GM23248 (cell line): ENCODE data around the gene IL17RC.

Source experiments
- EZH2 ChIP-seq: fragments of 200-600 bp; sonication (generic); IDR thresholded peaks from 2 replicates; pipeline ENCODE4 v1.6.1; 2018; ENCODE audit warnings: antibody characterized with exemption, mild to moderate bottlenecking; ENCODE audit not compliant: insufficient read depth, poor library complexity, severe bottlenecking
- EZH2phosphoT487 ChIP-seq: fragments of 200-600 bp; sonication (generic); IDR thresholded peaks from 2 replicates; pipeline ENCODE4 v1.6.1; 2018; ENCODE audit warnings: antibody characterized with exemption, moderate library complexity, mild to moderate bottlenecking, low read depth; ENCODE audit not compliant: insufficient read depth

DNA sequence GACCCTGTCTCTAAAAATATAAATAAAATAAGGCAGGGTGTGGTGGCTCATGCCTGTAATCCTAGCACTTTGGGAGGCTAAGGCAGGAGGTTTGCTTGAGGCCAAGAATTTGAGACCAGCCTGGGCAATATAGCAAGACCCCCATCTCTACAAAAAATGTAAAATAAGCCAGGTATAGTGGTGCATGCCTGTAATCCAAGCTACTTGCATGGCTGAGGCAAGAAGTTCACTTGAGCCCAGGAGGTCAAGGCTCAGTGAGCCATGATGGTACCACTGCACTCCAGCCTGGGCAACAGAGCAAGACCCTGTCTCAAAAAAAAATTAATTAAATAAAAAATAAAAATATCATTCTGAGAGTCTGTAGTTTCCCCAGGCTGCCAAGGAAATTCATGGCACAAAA, 30.6 kb upstream of the IL17RC start:
- TF ChIP-seq EZH2 (no peak), EZH2phosphoT487 (no peak)
